Left renal cortex interstitium (tissue), 4 donors: Measurements from ENCODE around the gene ULBP3. TPM values are rescaled to one million over a fixed set of nuclear protein-coding genes. Genes with fewer than 3 reads are reported as not detected.
"Not testable (repeated sequence)": the region's sequence is repeated elsewhere in the genome, so short reads cannot be mapped to it uniquely, and the experiment has no call there.

ENCODE experiments used
- DNase-seq, 4 donors: peaks; one replicate each; pipeline ENCODE4 v3.0.0-alpha.2; 2013; ENCODE audit warnings: low read depth in 4 of 4, low spot score in 2 of 4, missing footprints in 1 of 4
- polyA plus RNA-seq, 4 donors: library from polyadenylated mRNA; unstranded; fragments of 120-200 nt; gene quantifications; one replicate each; pipeline ENCODE4 v1.2.1, GENCODE V29; 2013; ENCODE audit not compliant: insufficient read length in 4 of 4

The ULBP3 gene
- polyA plus RNA-seq, 4 donors, result 7.9 to 10.7 (median 9.1) TPM

DNA sequence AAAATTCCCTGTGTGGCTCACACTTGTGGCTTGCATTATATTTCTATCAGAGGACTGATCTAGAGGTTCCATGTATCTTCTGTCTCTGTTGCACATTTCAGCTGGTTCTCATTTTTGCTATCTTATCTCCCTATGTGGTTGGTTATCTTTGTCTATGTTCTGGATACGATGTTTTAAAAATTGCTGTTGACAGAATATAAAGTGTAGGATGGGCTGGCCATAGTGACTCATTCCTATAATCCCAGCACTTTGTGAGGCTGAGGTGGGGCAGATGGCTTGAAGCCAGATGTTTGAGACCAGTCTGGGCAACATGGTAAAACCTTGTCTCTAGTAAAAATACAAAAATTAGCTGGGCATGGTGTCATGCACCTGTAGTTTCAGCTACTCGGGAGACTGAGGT lies 9.9 kb upstream of the ULBP3 start:
- no peak for DNase-seq

DNA sequence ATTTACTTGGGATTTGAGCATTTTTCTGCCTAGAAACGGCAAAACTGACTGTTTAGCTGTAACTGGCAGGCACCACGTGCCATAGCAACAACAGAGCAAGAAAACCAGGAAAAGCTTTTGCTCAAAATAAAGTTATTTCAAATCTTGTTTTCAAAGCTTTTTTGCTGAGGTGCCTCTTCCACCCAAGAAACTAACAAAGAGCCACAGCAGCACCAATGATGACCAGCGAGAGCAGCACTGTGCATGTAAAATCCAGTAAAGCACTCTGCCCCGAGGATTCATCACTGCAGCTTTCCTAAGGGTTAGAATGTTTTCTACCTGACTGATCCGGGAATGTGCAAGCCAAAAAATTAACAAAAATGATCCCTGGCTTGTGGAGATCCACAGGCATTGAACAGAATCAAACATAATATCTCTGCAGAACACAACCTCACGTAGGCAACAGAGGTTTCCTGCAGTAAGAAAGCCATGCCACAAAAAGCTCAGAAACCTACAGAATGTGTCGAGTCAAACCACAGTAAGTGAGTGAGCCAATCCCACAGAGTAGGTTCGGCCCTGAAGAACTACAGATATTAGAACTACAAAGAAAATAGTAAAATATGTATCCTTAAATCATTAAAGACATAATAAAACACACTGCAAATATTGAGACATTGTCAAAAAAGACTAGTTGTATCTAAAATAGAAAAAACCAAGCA lies 7.4 kb upstream of the ULBP3 start:
- DNase-seq, result no peak

DNA sequence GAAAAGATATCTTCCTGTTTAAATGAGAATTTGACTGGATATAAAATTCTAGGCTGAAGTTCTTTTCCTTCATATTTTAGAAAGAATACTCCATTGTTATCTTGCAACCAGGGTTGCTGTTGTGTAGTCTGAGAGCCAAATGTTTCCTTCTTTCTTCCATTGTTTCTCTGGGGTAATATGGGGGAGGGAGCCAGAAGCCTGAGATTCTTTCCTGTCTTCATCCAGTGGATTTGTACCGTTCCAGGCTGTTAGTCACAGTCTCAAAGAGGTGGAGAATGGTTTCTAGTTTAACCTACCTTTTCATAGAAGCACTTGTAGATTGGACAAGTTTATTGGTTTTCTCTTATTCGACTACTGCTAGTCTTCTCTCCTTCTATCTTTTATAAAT lies 6.1 kb upstream of the ULBP3 start:
- no peak for DNase-seq

DNA sequence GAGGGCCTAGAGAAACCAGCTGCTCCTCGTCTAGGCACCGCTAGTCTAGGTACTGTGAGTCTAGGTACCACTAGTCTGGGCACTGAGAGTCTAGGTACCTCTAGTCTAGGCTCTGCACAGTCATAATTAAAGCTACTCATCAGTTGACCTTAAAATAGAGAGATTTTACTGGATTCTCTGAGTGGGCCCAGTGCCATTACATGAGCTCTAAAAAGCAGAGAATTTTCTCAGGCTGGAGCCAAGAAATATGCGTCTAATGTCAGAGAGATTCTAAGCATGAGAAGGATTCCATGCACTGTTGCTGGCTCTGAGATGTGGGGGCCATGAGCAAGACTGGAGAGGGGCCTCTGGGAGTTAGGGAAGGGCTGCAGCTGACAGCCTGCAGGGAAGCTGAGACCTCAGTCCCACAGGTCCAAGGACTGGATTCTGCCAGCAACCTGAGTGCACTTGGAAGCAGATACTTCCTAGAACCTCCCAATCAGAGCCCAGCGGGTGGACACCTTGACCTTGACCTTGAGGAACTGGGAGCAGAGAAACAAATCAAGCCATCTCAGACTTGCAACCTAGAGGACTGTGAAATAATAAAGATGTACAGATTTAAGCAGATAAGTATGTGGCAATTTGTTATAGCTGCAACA lies 5.6 kb upstream of the ULBP3 start:
- not testable (repeated sequence) for DNase-seq

DNA sequence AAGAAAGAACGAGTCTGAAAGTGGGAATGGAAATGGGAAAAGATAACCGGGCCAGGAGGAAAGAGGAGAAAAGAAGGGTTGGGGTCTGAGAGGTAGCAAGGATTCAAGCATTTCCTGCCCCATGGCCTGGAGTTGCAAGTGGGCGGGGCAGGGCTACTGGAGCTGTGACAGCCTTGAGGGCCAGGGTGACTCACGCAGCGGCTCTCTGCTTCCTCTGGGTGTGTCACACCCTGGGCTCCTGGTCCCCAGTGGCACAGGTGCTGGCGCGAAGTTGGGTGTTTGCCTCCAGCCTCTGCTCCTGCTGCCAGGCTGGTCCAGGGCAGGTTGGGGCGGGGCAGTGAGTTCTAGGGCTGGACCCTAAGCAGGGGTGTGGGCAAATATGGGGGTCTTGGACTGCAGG lies 3.3 kb upstream of the ULBP3 start:
- no peak for DNase-seq

DNA sequence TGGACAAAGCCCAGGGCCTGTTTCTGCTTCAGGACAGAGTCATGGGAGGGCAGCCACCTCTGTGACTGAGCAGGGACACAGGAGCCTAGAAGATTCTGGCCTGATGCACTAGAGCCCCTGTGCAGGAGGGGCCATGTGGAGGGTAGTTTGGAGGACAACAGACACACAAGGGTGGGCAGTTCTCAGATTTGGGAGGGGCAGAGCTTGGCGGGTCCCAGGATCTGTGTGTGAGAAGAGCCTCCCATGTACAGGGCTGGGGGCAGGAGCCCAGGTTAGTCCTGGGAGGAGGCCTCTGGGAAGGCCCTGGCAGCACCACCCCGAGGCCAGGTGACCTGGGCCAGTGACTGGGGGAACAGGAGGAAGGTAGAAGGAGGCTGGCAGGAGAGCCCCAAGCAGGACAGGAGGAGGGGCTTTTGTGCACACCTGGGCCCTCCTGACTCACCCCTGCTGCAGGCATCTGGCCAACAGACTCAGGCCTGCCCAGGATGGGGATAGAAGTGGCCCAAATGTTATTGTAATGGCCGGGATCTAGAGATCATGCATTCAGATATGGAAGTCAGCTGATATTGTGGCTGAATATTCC lies 1.4 kb upstream of the ULBP3 start:
- DNase-seq, result no peak

DNA sequence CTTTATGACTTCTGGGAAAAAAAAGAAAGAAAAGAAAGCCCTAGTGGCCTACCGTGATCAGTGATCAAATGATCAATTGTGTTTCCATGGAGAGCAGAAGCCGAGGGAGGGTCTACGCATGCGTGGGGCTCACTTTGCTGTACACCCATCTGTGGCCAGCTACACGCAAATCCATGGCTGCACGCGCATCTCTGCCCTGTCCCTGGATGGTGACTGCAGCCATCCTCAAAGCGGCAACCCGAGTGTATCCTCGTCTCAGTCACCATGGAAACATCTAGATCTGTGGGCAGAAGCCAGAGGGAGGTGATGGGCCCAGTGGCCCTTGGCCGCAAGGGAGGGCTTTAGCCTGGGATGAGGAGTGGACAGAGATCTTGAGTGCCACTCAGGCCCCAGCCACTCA lies 785 bp upstream of the ULBP3 start:
- no peak for DNase-seq

DNA sequence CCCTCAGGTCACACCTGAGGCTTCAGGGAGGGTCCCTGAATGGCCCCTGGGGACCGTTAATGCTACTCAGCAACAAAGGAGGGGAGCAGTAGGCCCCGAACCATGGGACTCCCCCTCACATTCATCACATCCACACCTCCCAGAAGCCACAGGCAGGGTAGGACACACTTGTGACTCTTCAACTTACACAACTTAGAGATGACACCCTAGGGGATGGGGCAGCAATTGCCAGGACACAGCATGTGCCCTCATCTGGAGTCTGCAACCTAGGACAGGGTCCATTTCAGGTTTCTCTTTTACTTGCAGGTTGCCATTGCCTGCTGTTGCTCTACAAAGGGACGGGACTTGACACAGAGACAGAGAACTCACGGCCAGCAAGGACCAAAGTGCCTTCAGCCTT lies 770 bp downstream of the ULBP3 start:
- DNase-seq, result no peak

DNA sequence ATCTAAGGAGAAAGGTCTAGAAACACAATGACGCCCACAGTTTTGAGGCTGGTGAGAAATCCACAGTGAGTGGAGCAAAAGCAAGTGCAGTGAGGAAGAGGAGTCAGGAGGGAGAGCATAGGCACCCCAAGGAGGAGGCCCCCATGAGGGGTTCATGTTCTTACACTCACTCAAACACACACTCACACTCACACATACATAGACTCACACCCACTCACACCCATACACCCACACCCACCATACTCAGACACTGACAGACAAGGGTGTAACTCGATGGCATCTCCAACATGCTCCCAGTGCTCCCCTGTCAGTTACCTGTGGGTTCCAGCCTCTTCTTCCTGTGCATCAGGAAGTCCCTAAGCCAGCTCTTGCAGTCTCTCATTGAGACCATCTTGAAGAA lies 3.8 kb downstream of the ULBP3 start:
- no peak for DNase-seq

DNA sequence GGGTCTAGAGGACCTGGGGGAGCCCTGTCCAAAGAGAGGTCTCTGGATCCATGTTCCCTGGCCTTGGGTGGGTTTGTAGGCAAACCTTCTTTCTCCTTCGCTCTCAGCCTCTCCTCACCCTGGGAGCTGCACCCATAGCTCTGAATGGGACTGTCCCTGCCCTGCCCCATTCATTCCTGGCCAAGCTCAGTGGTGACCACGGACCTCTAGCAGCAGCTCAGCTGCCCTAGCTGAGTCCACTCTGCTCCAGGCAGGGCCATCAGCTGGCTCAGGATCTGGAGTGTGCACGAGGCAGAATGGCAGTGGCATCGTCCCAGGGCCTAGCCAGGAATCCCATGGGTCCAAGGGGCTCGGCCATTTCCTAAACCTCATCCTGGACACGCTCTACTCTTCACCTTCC lies 5.3 kb downstream of the ULBP3 start:
- no peak for DNase-seq

DNA sequence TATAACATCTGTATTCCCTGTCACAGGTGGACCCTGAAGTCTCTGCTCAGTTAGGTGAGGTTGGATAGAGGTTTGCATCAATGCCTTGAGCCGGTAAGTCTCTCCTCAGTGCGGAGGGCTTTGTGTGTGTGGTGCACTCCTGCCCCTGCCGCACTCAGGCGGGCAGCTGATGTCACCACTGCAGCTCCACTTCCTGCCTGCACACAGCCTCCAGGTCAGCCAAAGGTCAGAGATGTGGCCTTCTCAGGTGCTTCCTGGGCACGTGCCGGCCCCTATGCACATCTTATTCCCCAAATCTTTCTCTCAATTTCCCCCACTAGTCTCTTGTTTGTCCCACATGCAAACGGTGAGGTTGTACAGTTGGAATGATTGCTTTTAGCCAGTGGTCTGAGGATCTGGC lies 8.9 kb downstream of the ULBP3 start:
- DNase-seq, result not testable (repeated sequence)

DNA sequence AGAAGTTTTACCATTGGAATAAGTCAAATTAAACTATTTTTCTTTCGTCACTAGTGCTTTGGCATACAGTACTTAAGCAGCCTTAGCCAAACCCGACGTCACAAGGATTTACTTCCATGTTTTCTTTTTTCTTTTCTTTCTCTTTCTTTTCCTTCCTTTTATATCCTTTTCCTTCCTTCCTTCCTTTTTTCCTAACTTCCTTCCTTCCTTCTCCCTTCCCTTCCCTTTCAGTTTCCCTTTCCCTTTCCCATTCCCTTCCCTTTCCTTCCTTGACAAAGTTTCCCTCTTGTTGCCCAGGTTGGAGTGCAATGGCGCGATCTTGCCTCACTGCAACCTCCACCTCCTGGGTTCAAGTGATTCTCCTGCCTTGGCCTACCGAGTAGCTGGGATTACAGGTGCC lies 9.9 kb downstream of the ULBP3 start:
- DNase-seq, result no peak

DNA sequence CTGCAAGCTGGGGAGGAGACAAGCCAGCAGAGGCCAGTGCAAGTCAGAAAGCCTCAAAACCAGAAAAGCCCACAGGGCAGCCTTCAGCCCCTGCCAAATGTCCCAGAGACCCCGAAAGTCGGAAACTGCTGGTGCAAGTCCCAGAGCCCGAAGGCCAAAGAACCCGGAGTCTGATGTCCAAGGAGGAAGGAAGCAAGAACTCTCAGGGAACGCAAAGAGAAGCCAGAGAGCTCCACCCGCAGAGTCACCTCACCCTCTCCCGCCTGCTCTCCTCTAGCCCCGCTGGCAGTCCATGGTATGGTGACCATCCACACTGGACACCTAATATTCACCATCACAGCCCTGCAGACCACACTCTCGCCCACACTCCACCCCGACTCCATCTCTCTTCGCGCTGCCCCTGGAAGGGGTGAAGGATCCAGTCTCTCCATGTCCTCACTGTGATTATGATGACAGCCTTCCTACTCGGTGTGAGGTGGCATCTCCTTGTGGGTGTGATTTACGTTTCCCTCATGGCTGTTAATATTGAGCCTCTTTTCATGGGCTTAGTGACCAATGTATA lies 10.6 kb downstream of the ULBP3 start:
- no peak for DNase-seq

DNA sequence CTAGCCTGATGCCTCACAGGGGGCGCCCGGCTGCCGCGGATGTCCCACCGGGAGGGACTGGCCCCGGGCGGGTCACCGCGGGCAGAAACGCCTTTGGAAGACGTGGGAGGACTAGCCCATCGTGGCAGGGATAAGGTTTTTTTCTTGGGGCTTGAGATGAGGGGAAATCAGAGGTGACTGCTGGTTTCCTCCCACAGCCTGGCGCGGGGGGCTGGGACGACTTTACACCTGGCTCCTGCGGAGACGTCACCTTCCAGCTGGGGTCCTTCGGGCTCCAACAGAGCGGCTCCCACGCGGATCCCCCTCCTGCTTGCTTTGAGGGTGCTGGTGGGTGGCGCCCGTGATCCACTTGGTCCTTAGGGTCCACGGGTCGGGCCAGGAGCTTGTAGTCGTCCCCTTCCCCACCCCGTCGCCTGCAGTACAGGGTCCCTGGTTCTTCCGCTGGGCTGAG lies 11.4 kb downstream of the ULBP3 start:
- no peak for DNase-seq

DNA sequence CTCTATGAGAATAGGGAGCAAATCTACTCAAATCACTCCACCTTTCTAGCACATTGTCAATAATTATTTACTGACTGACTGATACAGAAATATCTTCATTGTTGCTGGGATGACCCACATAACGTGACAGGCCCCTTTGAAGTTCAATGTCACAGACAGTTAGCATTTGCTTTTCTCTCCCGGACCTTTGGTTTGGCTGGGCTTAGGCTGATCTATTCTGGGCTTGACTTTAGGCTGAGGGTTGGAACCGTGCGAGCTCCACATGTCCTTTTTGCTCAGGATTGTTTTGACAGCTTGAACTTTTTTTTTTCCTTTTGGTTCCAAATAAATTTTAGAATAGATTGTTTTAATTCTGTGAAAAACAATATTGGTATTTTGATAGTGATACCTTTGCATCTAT lies 12.0 kb downstream of the ULBP3 start:
- DNase-seq, result no peak

DNA sequence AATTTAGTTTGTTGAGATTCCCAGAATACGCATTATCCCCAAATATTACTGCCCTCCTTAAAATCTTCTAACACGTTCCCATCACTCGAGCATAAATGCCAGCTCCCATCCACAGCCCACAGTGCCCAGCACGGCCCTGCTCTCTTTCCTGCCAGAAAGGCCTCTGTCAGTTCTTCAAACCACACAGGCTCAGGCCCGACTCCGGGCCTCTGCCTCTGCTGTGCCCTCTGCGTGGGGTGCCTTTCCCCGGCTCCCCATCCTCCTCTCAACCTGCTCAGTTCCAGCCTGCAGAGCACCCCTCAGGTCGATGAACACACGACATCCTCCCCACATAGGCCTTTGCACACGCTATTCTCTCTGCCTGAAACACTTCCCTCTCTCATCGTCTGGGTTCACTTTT lies 12.8 kb downstream of the ULBP3 start:
- DNase-seq, result no peak

DNA sequence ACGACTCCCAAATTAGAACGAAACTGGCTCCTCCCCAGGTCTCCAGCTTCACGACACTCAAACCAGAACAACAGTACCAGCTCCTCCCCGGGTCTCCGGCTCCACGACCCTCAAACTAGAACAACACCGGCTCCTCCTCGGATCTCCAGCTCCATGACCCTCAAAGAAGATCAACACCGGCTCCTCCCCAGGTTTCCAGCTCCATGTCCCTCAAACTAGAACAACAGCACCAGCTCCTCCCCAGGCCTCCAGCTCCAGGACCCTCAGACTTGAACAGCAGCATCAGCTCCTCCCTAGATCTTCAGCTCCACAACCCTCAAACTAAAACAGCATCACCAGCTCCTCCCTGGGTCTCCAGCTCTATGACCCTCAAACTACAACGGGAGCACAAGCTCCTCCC lies 13.8 kb downstream of the ULBP3 start:
- no peak for DNase-seq

DNA sequence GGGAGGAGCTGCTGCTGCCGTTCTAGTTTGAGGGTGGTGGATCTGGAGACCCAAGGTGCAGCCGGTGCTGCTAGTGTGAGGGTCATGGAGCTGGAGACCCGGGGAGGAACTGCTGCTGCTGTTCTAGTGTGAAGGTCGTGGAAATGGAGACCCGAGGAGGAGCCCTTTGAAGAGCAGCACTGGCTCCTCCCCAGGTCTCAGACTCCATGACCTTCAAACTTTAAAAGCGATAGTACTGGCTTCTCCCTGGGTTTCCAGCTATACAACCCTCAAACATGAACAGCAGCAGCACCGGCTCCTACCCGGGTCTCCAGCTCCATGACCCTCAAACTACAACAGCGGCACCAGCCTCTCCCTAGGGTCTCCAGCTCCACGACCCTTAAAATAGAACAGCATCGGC lies 15.5 kb downstream of the ULBP3 start:
- DNase-seq, result no peak

DNA sequence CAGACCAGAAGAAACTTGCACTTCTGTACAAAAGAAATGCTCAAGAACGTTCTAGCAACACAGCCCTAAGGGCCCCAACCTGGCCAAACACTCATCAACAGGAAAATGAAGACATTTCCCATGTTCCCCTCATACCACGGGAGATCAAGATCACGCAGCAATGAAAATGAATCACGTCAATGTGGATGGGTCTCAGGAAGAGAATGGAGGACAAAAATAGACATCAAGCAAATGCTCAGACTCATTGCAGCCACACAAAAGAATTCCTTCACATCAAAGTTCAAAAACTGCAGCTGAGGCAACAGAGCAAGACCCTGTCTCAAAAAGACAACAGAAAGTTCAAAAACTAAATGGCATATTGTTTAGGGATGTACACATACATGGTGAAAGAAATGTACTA lies 18.1 kb downstream of the ULBP3 start:
- DNase-seq, result no peak

DNA sequence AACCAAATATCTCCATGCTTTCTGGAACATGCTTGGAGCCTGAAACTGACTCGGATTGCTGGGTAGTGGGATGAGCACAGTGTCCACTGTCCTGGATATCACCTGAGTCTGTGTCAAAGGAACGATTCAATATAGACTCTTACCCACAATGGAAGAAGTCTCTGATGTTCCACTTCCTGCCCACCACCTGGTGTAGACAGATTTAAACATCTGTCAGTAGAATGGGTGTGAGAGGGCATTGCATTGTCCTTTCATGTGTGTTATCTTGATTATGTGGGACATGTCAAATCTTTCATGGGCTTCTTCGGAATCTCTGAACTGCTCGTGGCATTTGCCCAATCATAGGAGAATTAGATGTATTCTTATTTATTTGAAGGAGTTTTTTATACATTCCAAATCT lies 20.8 kb downstream of the ULBP3 start:
- DNase-seq, result no peak

DNA sequence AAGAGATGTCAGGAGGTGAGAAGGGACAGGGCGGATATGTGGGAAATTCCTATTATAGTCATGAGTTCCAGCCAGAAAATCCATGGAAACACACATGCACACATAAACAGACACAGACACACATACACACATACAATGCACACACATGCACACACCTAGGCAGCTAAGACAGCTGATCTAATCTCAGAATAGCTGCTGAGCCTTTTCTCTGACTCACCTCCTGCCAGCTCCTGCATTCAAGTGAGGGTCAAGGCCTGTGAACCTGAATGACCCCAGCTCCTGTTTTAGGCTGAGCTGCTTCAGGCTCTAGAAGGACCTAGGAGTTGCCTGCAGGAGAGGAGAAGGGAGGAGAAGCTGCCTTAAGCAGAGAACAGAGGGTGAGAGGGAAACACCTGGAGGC lies 22.0 kb downstream of the ULBP3 start:
- DNase-seq, result no peak

DNA sequence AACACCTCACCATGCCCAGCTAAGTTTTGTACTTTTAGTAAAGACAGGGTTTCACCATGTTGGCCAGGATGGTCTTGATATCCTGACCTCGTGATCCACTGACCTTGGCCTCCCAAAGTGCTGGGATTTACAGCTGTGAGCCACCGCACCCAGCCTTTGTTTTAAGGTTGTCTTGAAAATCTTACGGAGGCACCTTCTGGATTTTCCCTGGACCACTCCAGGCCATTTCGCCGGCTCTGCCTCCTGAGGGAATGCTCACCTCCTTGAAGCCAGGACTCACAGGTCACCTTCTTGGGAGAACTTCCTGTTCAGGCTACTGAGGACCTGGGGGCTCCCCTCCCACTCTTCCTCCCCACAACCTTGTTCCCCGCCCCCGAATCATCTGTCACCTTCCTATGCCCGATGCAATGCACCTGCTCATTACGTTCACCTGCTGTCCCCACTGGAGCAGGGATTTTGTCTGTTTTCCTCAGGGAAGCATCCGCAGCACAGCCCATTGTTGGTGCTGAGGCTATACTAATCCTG lies 24.2 kb downstream of the ULBP3 start:
- DNase-seq, result no peak
